Endodermal cell (in vitro differentiated cells): ENCODE data around the gene ARL5C. TPM values are rescaled to one million over a fixed set of nuclear protein-coding genes. Genes with fewer than 3 reads are reported as not detected.

ENCODE experiments used
- DNase-seq: peaks from one replicate; pipeline ENCODE4 v3.0.0-alpha.2; 2017
- H3K27ac ChIP-seq: 2 replicates; pipeline ENCODE4 v1.5.1; 2013; ENCODE audit warnings: mild to moderate bottlenecking, low read depth, low read length, moderate library complexity
- H3K27me3 ChIP-seq: 2 replicates; pipeline ENCODE4 v1.6.1; 2013; ENCODE audit warnings: mild to moderate bottlenecking, low read length, moderate library complexity; ENCODE audit not compliant: insufficient read depth, control insufficient read depth, poor library complexity, severe bottlenecking
- H3K36me3 ChIP-seq: 2 replicates; pipeline ENCODE4 v1.7.0; 2013; ENCODE audit warnings: mild to moderate bottlenecking, low read length, moderate library complexity; ENCODE audit not compliant: control insufficient read depth, insufficient read depth
- H3K4me1 ChIP-seq: one replicate; pipeline ENCODE4 v1.7.0; 2013; ENCODE audit warnings: low read length; ENCODE audit not compliant: control insufficient read depth, insufficient read depth
- H3K4me3 ChIP-seq: 2 replicates; pipeline ENCODE4 v1.5.1; 2013; ENCODE audit warnings: mild to moderate bottlenecking, low read length, moderate library complexity
- H3K9ac ChIP-seq: 2 replicates; pipeline ENCODE4 v1.6.1; 2013; ENCODE audit warnings: mild to moderate bottlenecking, low read length, moderate library complexity; ENCODE audit not compliant: poor library complexity, severe bottlenecking; ENCODE audit errors: extremely low read depth
- H3K9me3 ChIP-seq: 2 replicates; pipeline ENCODE4 v1.6.1; 2013; ENCODE audit warnings: mild to moderate bottlenecking, low read length, moderate library complexity; ENCODE audit not compliant: control insufficient read depth
- H3K27ac Mint-ChIP-seq: 2 replicates; pipeline ENCODE4 v1.8.0; 2020; ENCODE audit warnings: mixed read lengths
- H3K27me3 Mint-ChIP-seq: 2 replicates; pipeline ENCODE4 v1.8.0; 2021; ENCODE audit warnings: mild to moderate bottlenecking, mixed read lengths; ENCODE audit not compliant: insufficient read depth
- H3K36me3 Mint-ChIP-seq: 2 replicates; pipeline ENCODE4 v1.8.0; 2020; ENCODE audit warnings: low read depth, mixed read lengths
- H3K4me1 Mint-ChIP-seq: 2 replicates; pipeline ENCODE4 v1.8.0; 2020; ENCODE audit warnings: mixed read lengths
- H3K4me3 Mint-ChIP-seq: 2 replicates; pipeline ENCODE4 v1.8.0; 2020; ENCODE audit warnings: mild to moderate bottlenecking, moderate library complexity, mixed read lengths
- H3K9me3 Mint-ChIP-seq: 2 replicates; pipeline ENCODE4 v1.8.0; 2020; ENCODE audit warnings: mild to moderate bottlenecking, mixed read lengths
- WGBS, 2 experiments: methylation state at CpG; one replicate each; pipeline versions ENCODE4 v1.1.5 to v1.1.7; 2013; ENCODE audit warnings: missing lambda C conversion rate in 2 of 2, mixed read lengths in 1 of 2; ENCODE audit not compliant: insufficient coverage in 1 of 2, insufficient read length in 1 of 2; 5-methylcytosine and 5-hydroxymethylcytosine counted together
- total RNA-seq, 2 donors: library from RNA; stranded (reverse); fragmentation: NEBNext Ultra II Directional in 1 of 2; extraction: Animal tissue kit (Norgen Biotek cat#: 25700) in 1 of 2; gene quantifications; 2 replicates in 1 of 2; 3 replicates in 1 of 2; pipeline ENCODE4 v1.2.1, GENCODE V29; 2021
- TF ChIP-seq, protein P1 (sequence below): fragments of 200-600 bp; sonication (generic); conservative IDR thresholded peaks from 2 replicates; pipeline ENCODE4 v1.5.0; 2021; ENCODE audit warnings: antibody characterized with exemption, mild to moderate bottlenecking

ARL5C gene
- total RNA-seq, 2 donors from 2014 or later = not detected

DNA sequence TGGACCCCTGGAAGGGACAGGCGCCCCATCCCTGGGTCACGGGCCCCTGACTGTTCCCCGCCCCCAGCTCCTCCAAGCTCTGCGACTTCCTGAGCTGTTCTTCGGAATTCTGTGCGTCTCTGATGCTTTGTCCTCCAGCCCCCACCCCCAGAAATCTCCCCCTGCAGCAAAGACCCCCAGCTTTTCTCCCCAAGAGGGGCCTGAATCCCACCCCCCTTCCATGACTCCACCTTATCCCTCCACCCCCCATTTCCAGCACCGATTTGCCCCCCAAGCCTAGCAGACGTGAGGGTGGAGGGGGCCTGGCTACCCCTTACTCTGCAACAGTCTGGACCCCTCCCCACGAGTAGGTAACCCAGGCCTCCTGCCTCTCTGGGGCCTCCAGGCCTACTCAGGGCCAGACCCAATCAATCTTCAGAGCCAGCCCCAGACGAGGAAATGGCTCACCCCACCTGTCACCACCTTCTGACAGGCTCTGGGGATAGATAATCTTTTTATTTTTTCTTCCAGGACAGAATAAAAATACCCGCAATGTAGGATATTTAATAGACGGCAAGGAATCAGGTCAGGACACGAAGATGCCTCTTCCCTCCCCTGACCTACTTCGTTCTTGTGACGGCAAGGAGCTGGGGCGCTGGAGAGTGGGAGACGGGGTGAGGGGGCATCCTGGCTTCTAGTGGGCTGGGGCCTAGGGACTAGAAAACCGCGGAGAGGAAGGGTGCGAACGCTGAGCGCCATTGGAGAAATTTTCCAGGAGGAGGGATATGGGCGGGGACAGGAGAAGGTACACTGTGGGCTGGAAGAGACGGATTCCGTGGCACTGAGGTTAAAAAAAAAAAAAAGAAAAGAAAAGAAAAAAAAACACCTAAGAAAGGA lies 13.8 kb downstream of the ARL5C start:
- Histone ChIP-seq H3K4me3 (peak overlapping the region; percentile 98), H3K36me3 (no peaks in the 10 kb centered on the region), H3K9ac (no peak overlapping the region), H3K27ac (no peak overlapping the region), H3K4me1 (no peaks in the 10 kb centered on the region), H3K9me3 (no peaks in the 10 kb centered on the region), H3K27me3 (peaks cover 37% of the 10 kb centered on the region)
- H3K27me3 Mint-ChIP-seq = peaks cover 43% of the 10 kb centered on the region
- H3K4me3 Mint-ChIP-seq = peak overlapping the region; percentile 95
- TF ChIP-seq, protein P1, sequence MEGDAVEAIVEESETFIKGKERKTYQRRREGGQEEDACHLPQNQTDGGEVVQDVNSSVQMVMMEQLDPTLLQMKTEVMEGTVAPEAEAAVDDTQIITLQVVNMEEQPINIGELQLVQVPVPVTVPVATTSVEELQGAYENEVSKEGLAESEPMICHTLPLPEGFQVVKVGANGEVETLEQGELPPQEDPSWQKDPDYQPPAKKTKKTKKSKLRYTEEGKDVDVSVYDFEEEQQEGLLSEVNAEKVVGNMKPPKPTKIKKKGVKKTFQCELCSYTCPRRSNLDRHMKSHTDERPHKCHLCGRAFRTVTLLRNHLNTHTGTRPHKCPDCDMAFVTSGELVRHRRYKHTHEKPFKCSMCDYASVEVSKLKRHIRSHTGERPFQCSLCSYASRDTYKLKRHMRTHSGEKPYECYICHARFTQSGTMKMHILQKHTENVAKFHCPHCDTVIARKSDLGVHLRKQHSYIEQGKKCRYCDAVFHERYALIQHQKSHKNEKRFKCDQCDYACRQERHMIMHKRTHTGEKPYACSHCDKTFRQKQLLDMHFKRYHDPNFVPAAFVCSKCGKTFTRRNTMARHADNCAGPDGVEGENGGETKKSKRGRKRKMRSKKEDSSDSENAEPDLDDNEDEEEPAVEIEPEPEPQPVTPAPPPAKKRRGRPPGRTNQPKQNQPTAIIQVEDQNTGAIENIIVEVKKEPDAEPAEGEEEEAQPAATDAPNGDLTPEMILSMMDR = no peak
- H3K9me3 Mint-ChIP-seq = no peaks in the 10 kb centered on the region
- H3K36me3 Mint-ChIP-seq = no peaks in the 10 kb centered on the region
- peaks cover 5% of the 10 kb centered on the region for H3K4me1 Mint-ChIP-seq
- H3K27ac Mint-ChIP-seq = peak overlapping the region; percentile 90
- DNase-seq = peak; percentile 88
- WGBS, 2 experiments = 21 to 23% methylated on average over 6 to 25 of the region's 25 CpGs

- peak within 1 kb of the TSS; percentile 98 for H3K4me3 ChIP-seq
- H3K9ac ChIP-seq = no peak within 1 kb of the TSS
- peak; percentile 79 for DNase-seq
- Mint-ChIP-seq H3K9me3 (no peaks in the 10 kb centered on the region), H3K27ac (peak within 1 kb of the TSS; percentile 90), H3K4me3 (peak within 1 kb of the TSS; percentile 95), H3K27me3 (peaks cover 40% of the 10 kb centered on the region), H3K4me1 (peaks cover 5% of the 10 kb centered on the region), H3K36me3 (no peaks in the 10 kb centered on the region)
- no peaks in the 10 kb centered on the region for H3K36me3 ChIP-seq
- peaks cover 37% of the 10 kb centered on the region for H3K27me3 ChIP-seq
- TF ChIP-seq, protein P1 = no peak
- H3K27ac ChIP-seq = no peak within 1 kb of the TSS
- H3K4me1 ChIP-seq = no peaks in the 10 kb centered on the region
- 3 to 11% methylated on average over 10 to 52 of the region's 68 CpGs for WGBS, 2 experiments
- H3K9me3 ChIP-seq = no peaks in the 10 kb centered on the region
These were observed 14.6 kb downstream of the ARL5C start, which contains the start of gene PLXDC1 for GRCh38 chr17:39151150-39151942. TSS of gene PLXDC1 (minus strand) at chr17:39151637. CDS start at chr17:39151437, 200 bp downstream.

DNA sequence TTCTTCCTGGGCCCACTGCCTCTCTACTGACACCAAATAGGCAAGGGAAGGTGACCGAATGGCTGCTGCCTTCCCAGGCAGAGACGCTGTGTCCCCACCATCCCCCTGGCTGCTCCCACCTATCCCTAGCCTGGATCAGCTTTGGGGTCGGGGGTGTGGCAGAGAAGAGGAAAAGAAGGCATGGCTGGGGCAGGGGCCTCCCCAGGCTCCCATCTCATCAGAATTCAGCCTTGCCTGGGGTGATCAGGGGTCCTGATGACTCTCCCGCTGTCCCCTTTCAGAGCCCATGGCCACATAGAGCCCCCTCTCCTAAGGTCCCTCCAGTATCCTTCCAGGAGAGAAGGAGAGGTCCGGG lies 15.2 kb downstream of the ARL5C start:
- Histone ChIP-seq H3K36me3 (no peaks in the 10 kb centered on the region), H3K9ac (no peak overlapping the region), H3K4me3 (peak overlapping the region; percentile 69), H3K27ac (no peak overlapping the region), H3K27me3 (peaks cover 37% of the 10 kb centered on the region), H3K9me3 (no peaks in the 10 kb centered on the region), H3K4me1 (no peaks in the 10 kb centered on the region)
- 32 to 40% methylated on average over 2 to 4 of the region's 5 CpGs for WGBS, 2 experiments
- Mint-ChIP-seq H3K36me3 (no peaks in the 10 kb centered on the region), H3K27ac (no peak overlapping the region), H3K9me3 (no peaks in the 10 kb centered on the region), H3K27me3 (peaks cover 40% of the 10 kb centered on the region), H3K4me1 (peaks cover 5% of the 10 kb centered on the region), H3K4me3 (peak overlapping the region; percentile 95)
- DNase-seq = peak; percentile 79
- TF ChIP-seq, protein P1 = no peak
